Astrocyte of the cerebellum (primary cell): ENCODE measurements around the gene TCF7L2.

Experiments
- DNase-seq: peaks from one replicate; pipeline ENCODE4 v3.0.0-alpha.2; 2011; ENCODE audit warnings: low read depth
- H3K4me3 ChIP-seq: 2 replicates; pipeline ENCODE4 v1.5.1; 2011; ENCODE audit warnings: mild to moderate bottlenecking, low read depth, low read length, moderate library complexity
- in situ Hi-C: cut with HindIII; loops from 2 replicates; pipeline ENCODE4 v1.10.0; 2017; ENCODE audit warnings: low sequenced_read_pairs
- TF ChIP-seq, protein P1 (sequence below): IDR thresholded peaks from 2 replicates; pipeline ENCODE4 v1.5.1; 2012; ENCODE audit warnings: low read length, low read depth, moderate library complexity, mild to moderate bottlenecking; ENCODE audit errors: missing control alignments

The TCF7L2 gene

DNA sequence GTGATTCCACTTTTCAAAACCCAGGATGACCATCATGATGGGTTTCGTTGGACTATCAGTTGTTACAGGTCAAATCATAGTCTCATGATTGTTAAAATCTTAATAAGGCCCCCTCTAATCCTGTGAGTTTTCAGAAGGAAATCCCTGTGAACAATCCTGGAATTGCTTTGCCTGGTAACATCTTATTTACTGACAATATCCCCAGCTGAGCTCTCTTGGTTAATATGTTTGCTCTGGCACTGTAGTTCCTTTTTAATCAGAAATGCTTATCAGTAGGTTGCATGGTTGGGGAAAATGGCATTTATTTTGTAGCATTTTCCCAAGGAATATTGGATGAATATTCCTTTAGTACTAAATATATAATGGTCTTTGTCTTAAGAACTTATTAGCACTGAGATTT lies 163.9 kb downstream of the TCF7L2 start:
- in situ Hi-C loops, result no loop called here
- TF ChIP-seq, protein P1, sequence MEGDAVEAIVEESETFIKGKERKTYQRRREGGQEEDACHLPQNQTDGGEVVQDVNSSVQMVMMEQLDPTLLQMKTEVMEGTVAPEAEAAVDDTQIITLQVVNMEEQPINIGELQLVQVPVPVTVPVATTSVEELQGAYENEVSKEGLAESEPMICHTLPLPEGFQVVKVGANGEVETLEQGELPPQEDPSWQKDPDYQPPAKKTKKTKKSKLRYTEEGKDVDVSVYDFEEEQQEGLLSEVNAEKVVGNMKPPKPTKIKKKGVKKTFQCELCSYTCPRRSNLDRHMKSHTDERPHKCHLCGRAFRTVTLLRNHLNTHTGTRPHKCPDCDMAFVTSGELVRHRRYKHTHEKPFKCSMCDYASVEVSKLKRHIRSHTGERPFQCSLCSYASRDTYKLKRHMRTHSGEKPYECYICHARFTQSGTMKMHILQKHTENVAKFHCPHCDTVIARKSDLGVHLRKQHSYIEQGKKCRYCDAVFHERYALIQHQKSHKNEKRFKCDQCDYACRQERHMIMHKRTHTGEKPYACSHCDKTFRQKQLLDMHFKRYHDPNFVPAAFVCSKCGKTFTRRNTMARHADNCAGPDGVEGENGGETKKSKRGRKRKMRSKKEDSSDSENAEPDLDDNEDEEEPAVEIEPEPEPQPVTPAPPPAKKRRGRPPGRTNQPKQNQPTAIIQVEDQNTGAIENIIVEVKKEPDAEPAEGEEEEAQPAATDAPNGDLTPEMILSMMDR, result no peak
- DNase-seq, result no peak

GRCh38 chr10:113115556-113115955 lies 165.5 kb downstream of the TCF7L2 start:
- DNase-seq, result no peak
- H3K4me3 ChIP-seq, result no peak overlapping the region
- TF ChIP-seq, protein P1, result no peak
- in situ Hi-C loops, result no loop called here

More for the DNA sequence above, 163.9 kb downstream of the TCF7L2 start:
- H3K4me3 ChIP-seq, result no peak overlapping the region

GRCh38 chr10:113118882-113119281 lies 168.8 kb downstream of the TCF7L2 start:
- in situ Hi-C loops, result no loop called here
- no peak overlapping the region for H3K4me3 ChIP-seq
- no peak for DNase-seq
- TF ChIP-seq, protein P1, result no peak

- H3K4me3 ChIP-seq, result no peak overlapping the region
- no peak for DNase-seq
- in situ Hi-C loops, result no loop called here
- TF ChIP-seq, protein P1, result no peak
Measured at GRCh38 chr10:113119801-113120200, 169.8 kb downstream of the TCF7L2 start.

GRCh38 chr10:113121153-113121552 lies 171.1 kb downstream of the TCF7L2 start:
- in situ Hi-C loops, result no loop called here
- no peak overlapping the region for H3K4me3 ChIP-seq
- no peak for DNase-seq
- TF ChIP-seq, protein P1, result no peak

- DNase-seq, result no peak
- in situ Hi-C loops, result no loop called here
- H3K4me3 ChIP-seq, result no peak overlapping the region
- TF ChIP-seq, protein P1, result no peak
Measured at GRCh38 chr10:113122947-113123346, 172.9 kb downstream of the TCF7L2 start.

DNA sequence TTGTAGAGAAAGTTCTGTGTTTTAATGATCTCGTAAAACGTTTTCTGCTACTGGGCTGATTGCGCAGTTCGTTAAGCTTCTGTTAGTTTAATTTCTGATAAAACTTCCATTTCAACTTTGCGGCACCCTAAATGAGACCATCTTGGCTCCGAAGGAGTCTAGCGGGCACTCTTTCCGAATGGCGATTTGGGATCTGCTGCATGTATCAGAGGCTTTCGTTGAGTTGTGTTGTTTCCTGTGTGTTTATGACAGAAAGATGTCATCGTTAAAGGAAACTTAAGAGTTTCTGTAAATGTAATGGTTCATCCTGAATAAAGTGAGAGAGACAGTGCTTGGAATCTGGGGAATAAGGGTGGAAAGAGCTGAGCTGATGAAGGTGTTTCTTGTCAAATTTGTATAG lies 174.7 kb downstream of the TCF7L2 start:
- no peak for DNase-seq
- in situ Hi-C loops, result loop anchor here (25.0 kb wide), 1 partner anchor 562 kb away; no protein-coding TSS in a partner anchor
- TF ChIP-seq, protein P1, result no peak
- no peak overlapping the region for H3K4me3 ChIP-seq
